Esophagus muscularis mucosa (tissue), 4 donors: ENCODE measurements around the gene MSX1. TPM values are rescaled to one million over a fixed set of nuclear protein-coding genes. Genes with fewer than 3 reads are reported as not detected.

Experiments used
- DNase-seq: peaks from one replicate; pipeline ENCODE4 v3.0.0-alpha.2; 2017; ENCODE audit errors: extremely low spot score
- H3K27ac ChIP-seq, 4 donors: fragments of 200-600 bp; sonication (generic); replicated peaks in 1 of 4; 1 replicate in 3 of 4; 2 replicates in 1 of 4; pipeline ENCODE4 v1.5.1; 2016 to 2019; ENCODE audit warnings: mild to moderate bottlenecking in 1 of 4
- H3K27me3 ChIP-seq, 4 donors: fragments of 200-600 bp; sonication (generic); one replicate each; pipeline versions ENCODE4 v1.5.1 to v1.6.0; 2016 to 2019
- H3K36me3 ChIP-seq, 4 donors: fragments of 200-600 bp; sonication (generic); one replicate each; pipeline ENCODE4 v1.5.1; 2016 to 2019
- H3K4me1 ChIP-seq, 4 donors: fragments of 200-600 bp; sonication (generic); one replicate each; pipeline ENCODE4 v1.5.1; 2016 to 2019
- H3K4me3 ChIP-seq, 4 donors: fragments of 200-600 bp; sonication (generic); 1 replicate in 2 of 4; 2 replicates in 2 of 4; pipeline ENCODE4 v1.5.1; 2016 to 2019; ENCODE audit warnings: mild to moderate bottlenecking in 4 of 4, moderate library complexity in 1 of 4
- H3K9me3 ChIP-seq, 4 donors: fragments of 200-600 bp; sonication (generic); 1 replicate in 3 of 4; 2 replicates in 1 of 4; pipeline ENCODE4 v1.5.1; 2016 to 2019
- EP300 ChIP-seq: sonication (generic); formaldehyde crosslinking; IDR thresholded peaks from one replicate; pipeline ENCODE4 v1.6.1; 2017; ENCODE audit warnings: antibody characterized with exemption
- POLR2A ChIP-seq: fragments of 450-650 bp; IDR thresholded peaks from one replicate; pipeline ENCODE4 v1.6.1; 2017; ENCODE audit warnings: antibody characterized with exemption, moderate library complexity, mild to moderate bottlenecking, low read depth
- POLR2AphosphoS5 ChIP-seq, 2 donors: sonication (generic); formaldehyde crosslinking; IDR thresholded peaks; one replicate each; pipeline ENCODE4 v1.6.1; 2017; ENCODE audit warnings: antibody characterized with exemption in 2 of 2
- WGBS: methylation state at CpG from one replicate; pipeline ENCODE4 v1.1.5; 2018; 5-methylcytosine and 5-hydroxymethylcytosine counted together
- intact Hi-C: fragments of 100-400 bp; cut with DNase I; formaldehyde crosslinking; loops from one replicate; pipeline ENCODE4 v1.15.1; 2023
- total RNA-seq, 4 donors: library from RNA; depleted of rRNA; stranded (reverse); fragments of >200 nt; gene quantifications; one replicate each; pipeline versions ENCODE4 v1.1.0 to v1.2.1, GENCODE V29; 2016
- TF ChIP-seq, protein P1 (sequence below), 3 experiments: fragments of 200-600 bp in 2 of 3; fragments of 450-650 bp in 1 of 3; sonication (generic) in 2 of 3; IDR thresholded peaks; one replicate each; pipeline ENCODE4 v1.5.1; 2017 to 2019; ENCODE audit warnings: antibody characterized with exemption in 3 of 3, mild to moderate bottlenecking in 2 of 3, moderate library complexity in 1 of 3

MSX1 gene
- total RNA-seq, 4 donors from 2014 or later, result 2.9 to 6.3 (median 4.3) TPM

DNA sequence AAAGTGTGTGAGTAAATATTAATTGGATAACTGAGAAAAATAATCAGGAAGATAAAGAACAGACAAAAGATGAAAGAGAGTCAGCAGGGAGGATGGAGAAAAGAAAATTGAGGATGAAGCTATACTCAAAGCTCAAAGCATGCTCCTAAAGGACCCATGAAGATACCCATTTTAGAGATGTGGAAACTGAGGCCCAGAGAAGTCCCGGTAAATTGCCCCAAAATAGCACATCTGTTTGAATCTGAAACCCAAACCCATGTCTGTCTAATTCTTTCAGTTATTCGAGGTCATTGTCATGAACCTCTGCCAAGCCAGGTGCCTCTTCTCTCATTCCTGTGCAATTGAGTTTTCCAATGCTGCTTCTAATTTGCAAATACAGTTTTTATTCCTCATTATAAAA, 29.6 kb upstream of the MSX1 start:
- no peaks in the 10 kb centered on the region for H3K4me1 ChIP-seq
- no peak for DNase-seq
- H3K4me3 ChIP-seq, result no peak overlapping the region
- H3K27me3 ChIP-seq, result peaks cover 0 to 17% (median 0%) of the 10 kb centered on the region in 4 donors
- H3K36me3 ChIP-seq, result no peaks in the 10 kb centered on the region
- TF ChIP-seq, protein P1, sequence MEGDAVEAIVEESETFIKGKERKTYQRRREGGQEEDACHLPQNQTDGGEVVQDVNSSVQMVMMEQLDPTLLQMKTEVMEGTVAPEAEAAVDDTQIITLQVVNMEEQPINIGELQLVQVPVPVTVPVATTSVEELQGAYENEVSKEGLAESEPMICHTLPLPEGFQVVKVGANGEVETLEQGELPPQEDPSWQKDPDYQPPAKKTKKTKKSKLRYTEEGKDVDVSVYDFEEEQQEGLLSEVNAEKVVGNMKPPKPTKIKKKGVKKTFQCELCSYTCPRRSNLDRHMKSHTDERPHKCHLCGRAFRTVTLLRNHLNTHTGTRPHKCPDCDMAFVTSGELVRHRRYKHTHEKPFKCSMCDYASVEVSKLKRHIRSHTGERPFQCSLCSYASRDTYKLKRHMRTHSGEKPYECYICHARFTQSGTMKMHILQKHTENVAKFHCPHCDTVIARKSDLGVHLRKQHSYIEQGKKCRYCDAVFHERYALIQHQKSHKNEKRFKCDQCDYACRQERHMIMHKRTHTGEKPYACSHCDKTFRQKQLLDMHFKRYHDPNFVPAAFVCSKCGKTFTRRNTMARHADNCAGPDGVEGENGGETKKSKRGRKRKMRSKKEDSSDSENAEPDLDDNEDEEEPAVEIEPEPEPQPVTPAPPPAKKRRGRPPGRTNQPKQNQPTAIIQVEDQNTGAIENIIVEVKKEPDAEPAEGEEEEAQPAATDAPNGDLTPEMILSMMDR (IDR thresholded peaks at IDR 0.05), result no peak
- TF ChIP-seq EP300 (no peak), POLR2A (no peak), POLR2AphosphoS5 (IDR thresholded peaks at IDR 0.05) (no peak)
- no peaks in the 10 kb centered on the region for H3K9me3 ChIP-seq
- intact Hi-C loops, result no loop called here
- WGBS, result 80% methylated on average over 2 of the region's 2 CpGs
- no peak overlapping the region for H3K27ac ChIP-seq

DNA sequence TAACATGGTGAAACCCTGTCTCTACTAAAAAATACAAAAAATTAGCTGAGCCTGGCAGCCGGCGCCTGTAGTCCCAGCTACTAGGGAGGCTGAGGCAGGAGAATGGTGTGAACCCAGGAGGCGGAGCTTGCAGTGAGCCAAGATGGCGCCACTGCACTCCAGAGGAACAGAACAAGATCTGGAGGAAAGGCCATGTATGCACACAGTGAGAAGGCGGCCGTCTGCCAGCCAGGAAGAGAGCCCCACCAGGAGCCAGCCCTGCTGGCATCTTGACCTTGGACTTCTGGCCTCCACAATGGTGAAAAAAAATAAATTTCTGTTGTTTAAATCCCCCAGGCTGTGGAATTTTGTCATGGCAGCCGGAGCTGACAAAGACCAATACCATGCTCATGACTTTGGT, 28.2 kb upstream of the MSX1 start:
- no peak for DNase-seq
- H3K9me3 ChIP-seq, result peaks cover 0 to 12% (median 5%) of the 10 kb centered on the region in 4 donors
- no peaks in the 10 kb centered on the region for H3K36me3 ChIP-seq
- 82% methylated on average over 7 of the region's 7 CpGs for WGBS
- TF ChIP-seq POLR2A (no peak), EP300 (no peak), POLR2AphosphoS5 (IDR thresholded peaks at IDR 0.05) (no peak)
- TF ChIP-seq, protein P1 (IDR thresholded peaks at IDR 0.05), result no peak
- no peak overlapping the region for H3K27ac ChIP-seq
- intact Hi-C loops, result no loop called here
- no peaks in the 10 kb centered on the region for H3K4me1 ChIP-seq
- peaks cover 0 to 17% (median 0%) of the 10 kb centered on the region in 4 donors for H3K27me3 ChIP-seq
- H3K4me3 ChIP-seq, result no peak overlapping the region

DNA sequence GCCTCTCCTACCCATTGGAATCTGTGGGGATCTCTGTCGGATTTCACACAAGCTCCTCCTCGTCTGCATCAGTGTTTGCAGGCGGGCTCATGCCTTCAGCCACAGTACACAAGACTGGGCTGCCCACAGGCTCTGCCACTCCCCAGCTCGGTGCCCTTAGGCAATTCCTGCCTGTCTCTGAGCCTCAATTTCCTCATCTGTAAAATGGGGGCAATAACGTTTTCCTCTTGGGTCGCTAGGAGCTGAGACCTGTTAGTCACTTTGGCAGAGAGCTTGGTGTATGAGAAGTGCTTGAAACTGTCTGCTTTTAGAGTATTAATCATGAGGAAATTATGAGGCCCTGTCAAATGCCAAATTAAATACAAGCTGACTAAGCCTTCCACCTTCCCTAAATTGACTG, 27.6 kb upstream of the MSX1 start:
- no peaks in the 10 kb centered on the region for H3K4me1 ChIP-seq
- H3K36me3 ChIP-seq, result no peaks in the 10 kb centered on the region
- no peak overlapping the region for H3K27ac ChIP-seq
- H3K4me3 ChIP-seq, result no peak overlapping the region
- TF ChIP-seq POLR2A, result no peak
- TF ChIP-seq EP300, result no peak
- TF ChIP-seq POLR2AphosphoS5 (IDR thresholded peaks at IDR 0.05), result no peak
- 84% methylated on average over 6 of the region's 6 CpGs for WGBS
- no peak for DNase-seq
- H3K27me3 ChIP-seq, result peaks cover 0 to 17% (median 0%) of the 10 kb centered on the region in 4 donors
- peaks cover 0 to 12% (median 5%) of the 10 kb centered on the region in 4 donors for H3K9me3 ChIP-seq
- intact Hi-C loops, result no loop called here

DNA sequence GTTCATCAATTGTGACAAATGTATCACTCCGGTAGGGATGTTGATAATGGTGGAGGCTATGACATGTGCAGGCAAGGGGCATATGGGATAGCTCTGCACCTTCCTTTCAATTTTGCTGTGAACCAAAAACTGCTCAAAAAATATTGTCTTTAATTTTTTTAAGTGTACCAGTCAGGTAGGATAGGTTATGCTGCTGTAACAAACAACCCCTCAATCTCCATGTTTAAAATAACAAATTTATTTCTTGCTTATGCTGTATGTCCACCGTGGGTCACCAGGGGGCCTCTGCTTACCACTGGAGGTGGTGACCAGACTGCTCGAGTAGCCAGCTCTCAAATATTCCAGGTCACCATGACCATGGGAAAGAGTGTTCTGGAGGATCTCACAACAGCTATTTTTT, 23.4 kb upstream of the MSX1 start:
- intact Hi-C loops, result no loop called here

DNA sequence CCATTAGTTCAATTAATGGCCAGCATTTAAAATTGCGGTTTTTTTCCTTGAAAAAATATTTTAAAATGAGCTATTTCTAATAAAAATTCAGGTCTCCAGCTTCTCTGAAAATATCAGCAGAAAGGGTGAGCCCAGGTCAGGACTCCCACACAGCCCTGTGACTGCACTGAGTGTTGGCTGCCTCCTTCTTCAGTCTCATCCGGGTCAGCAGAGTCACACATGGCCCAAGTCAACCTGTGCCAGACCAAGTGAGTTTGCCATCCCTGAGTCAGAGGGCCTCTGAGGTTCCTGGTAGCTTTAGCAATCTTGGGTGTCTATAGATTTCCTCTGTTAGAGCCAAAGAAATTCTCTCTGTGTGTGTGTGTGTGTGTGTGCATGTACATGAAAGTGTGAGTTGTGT, 22.1 kb upstream of the MSX1 start:
- peaks cover 0 to 20% (median 0%) of the 10 kb centered on the region in 4 donors for H3K27me3 ChIP-seq
- 78% methylated on average over 1 of the region's 2 CpGs for WGBS

More for the DNA sequence above, 23.4 kb upstream of the MSX1 start:
- Histone ChIP-seq H3K4me1 (no peaks in the 10 kb centered on the region), H3K4me3 (no peak overlapping the region), H3K27me3 (peaks cover 0 to 16% (median 0%) of the 10 kb centered on the region in 4 donors), H3K36me3 (no peaks in the 10 kb centered on the region), H3K27ac (no peak overlapping the region), H3K9me3 (peaks cover 0 to 12% (median 5%) of the 10 kb centered on the region in 4 donors)
- no peak for DNase-seq
- TF ChIP-seq POLR2AphosphoS5 (IDR thresholded peaks at IDR 0.05), result no peak
- no peak for TF ChIP-seq POLR2A
- TF ChIP-seq, protein P1 (IDR thresholded peaks at IDR 0.05), result no peak
- no peak for TF ChIP-seq EP300
- WGBS, result 90% methylated on average over 3 of the region's 3 CpGs

More for the DNA sequence above, 22.1 kb upstream of the MSX1 start:
- Histone ChIP-seq H3K27ac (no peak overlapping the region), H3K4me1 (no peaks in the 10 kb centered on the region), H3K4me3 (no peak overlapping the region), H3K9me3 (peaks cover 0 to 12% (median 5%) of the 10 kb centered on the region in 4 donors), H3K36me3 (no peaks in the 10 kb centered on the region)
- intact Hi-C loops, result no loop called here
- no peak for TF ChIP-seq POLR2AphosphoS5 (IDR thresholded peaks at IDR 0.05)
- TF ChIP-seq, protein P1 (IDR thresholded peaks at IDR 0.05), result no peak
- no peak for DNase-seq
